ENCODE results near the gene SETD4. TPM values are rescaled to one million over a fixed set of nuclear protein-coding genes. Genes with fewer than 3 reads are reported as not detected.

The SETD4 gene
- total and polyA plus RNA-seq, 2 donors (not counting 1 experiment from before 2014, with no cell fraction given) = 10.7 to 17.2 TPM

- H2AFZ ChIP-seq (ENCODE audit: low read length) = no peak overlapping the region
- no peaks in the 10 kb centered on the region for H3K36me3 ChIP-seq (ENCODE audit: control insufficient read depth, insufficient read depth, low read length)
- no peaks in the 10 kb centered on the region for H3K4me1 ChIP-seq (ENCODE audit: control insufficient read depth, extremely low read depth, insufficient read depth, low read length)
- H4K20me1 ChIP-seq (ENCODE audit: control insufficient read depth, extremely low read depth, insufficient read depth, low read length) = no peaks in the 10 kb centered on the region
- DNase-seq (ENCODE audit: low read depth in 2 of 2) = no peak
- H3K79me2 ChIP-seq (ENCODE audit: control insufficient read depth, insufficient read depth, low read length) = no peaks in the 10 kb centered on the region
- no peaks in the 10 kb centered on the region for H3K27me3 ChIP-seq (ENCODE audit: control insufficient read depth, insufficient read depth, low read length)
- H3K27ac ChIP-seq (ENCODE audit: insufficient read depth, low read length) = no peak overlapping the region
- no peak overlapping the region for H3K4me3 ChIP-seq (replicated peaks in 1 of 4; ENCODE audit: control extremely low read depth in 1 of 4, insufficient read depth in 1 of 4, low read depth in 3 of 4, low read length in 4 of 4)
- no peak overlapping the region for H3K4me2 ChIP-seq (ENCODE audit: extremely low read depth, insufficient read depth, low read length)
- no peaks in the 10 kb centered on the region for H3K9me3 ChIP-seq (ENCODE audit: control insufficient read depth, insufficient read depth, low read depth, low read length)
- TF ChIP-seq, protein P1, sequence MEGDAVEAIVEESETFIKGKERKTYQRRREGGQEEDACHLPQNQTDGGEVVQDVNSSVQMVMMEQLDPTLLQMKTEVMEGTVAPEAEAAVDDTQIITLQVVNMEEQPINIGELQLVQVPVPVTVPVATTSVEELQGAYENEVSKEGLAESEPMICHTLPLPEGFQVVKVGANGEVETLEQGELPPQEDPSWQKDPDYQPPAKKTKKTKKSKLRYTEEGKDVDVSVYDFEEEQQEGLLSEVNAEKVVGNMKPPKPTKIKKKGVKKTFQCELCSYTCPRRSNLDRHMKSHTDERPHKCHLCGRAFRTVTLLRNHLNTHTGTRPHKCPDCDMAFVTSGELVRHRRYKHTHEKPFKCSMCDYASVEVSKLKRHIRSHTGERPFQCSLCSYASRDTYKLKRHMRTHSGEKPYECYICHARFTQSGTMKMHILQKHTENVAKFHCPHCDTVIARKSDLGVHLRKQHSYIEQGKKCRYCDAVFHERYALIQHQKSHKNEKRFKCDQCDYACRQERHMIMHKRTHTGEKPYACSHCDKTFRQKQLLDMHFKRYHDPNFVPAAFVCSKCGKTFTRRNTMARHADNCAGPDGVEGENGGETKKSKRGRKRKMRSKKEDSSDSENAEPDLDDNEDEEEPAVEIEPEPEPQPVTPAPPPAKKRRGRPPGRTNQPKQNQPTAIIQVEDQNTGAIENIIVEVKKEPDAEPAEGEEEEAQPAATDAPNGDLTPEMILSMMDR (conservative IDR thresholded peaks at IDR 0.05 in 1 of 2, IDR thresholded peaks at IDR 0.05 in 1 of 2; ENCODE audit: low read depth in 1 of 2, low read length in 2 of 2) = no peak
- TF ChIP-seq EZH2 (IDR thresholded peaks at IDR 0.05; ENCODE audit: low read length, missing control alignments) = no peak
- no peak overlapping the region for H3K9ac ChIP-seq (ENCODE audit: insufficient read depth, low read length)
Observed at GRCh38 chr21:36099000-36099399, 38.7 kb upstream of the SETD4 start.

GRCh38 chr21:36098182-36098532, 37.8 kb upstream of the SETD4 start:
- Histone ChIP-seq H3K9ac (ENCODE audit: insufficient read depth, low read length) (no peak overlapping the region), H2AFZ (ENCODE audit: low read length) (no peak overlapping the region), H4K20me1 (ENCODE audit: control insufficient read depth, extremely low read depth, insufficient read depth, low read length) (no peaks in the 10 kb centered on the region), H3K36me3 (ENCODE audit: control insufficient read depth, insufficient read depth, low read length) (no peaks in the 10 kb centered on the region), H3K9me3 (ENCODE audit: control insufficient read depth, insufficient read depth, low read depth, low read length) (no peaks in the 10 kb centered on the region), H3K27ac (ENCODE audit: insufficient read depth, low read length) (no peak overlapping the region), H3K4me3 (replicated peaks in 1 of 4; ENCODE audit: control extremely low read depth in 1 of 4, insufficient read depth in 1 of 4, low read depth in 3 of 4, low read length in 4 of 4) (no peak overlapping the region), H3K79me2 (ENCODE audit: control insufficient read depth, insufficient read depth, low read length) (no peaks in the 10 kb centered on the region), H3K4me2 (ENCODE audit: extremely low read depth, insufficient read depth, low read length) (no peak overlapping the region), H3K27me3 (ENCODE audit: control insufficient read depth, insufficient read depth, low read length) (no peaks in the 10 kb centered on the region), H3K4me1 (ENCODE audit: control insufficient read depth, extremely low read depth, insufficient read depth, low read length) (no peaks in the 10 kb centered on the region)
- TF ChIP-seq EZH2 (IDR thresholded peaks at IDR 0.05; ENCODE audit: low read length, missing control alignments) = no peak
- TF ChIP-seq, protein P1 (conservative IDR thresholded peaks at IDR 0.05 in 1 of 2, IDR thresholded peaks at IDR 0.05 in 1 of 2; ENCODE audit: low read depth in 1 of 2, low read length in 2 of 2) = no peak
- DNase-seq (ENCODE audit: low read depth in 2 of 2) = no peak

DNA sequence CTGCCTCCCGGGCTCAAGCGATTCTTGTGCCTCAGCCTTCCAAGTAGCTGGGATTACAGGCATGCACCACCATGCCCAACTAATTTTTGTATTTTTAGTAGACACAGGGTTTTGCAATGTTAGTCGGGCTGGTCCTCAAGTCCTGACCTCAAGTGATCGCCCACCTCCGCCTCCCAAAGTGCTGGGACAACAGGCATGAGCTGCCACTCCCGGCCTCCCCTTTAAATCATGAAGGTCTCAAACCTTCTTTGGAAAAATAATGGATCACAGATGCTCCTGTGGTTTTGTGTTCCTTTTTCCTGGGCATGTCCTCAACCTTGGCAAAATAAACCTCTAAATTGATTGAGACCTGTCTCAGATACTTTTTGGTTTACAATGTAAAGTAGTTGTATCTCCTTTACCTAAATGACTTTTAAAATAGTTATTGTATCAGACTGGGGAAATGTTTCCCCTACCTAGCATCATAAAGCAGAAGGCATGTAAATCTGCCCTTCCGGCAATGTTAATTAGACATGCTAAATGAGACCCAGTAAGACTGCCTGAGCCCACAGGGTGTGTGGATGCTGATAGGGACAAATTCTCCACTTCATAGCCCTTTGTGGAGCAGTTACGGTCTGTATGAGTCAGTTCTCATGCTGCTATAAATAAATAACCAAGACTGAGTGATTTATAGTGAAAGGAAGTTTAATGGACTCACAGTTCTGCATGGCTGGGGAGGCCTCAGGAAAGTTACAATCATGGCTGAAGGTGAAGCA, 37.3 kb upstream of the SETD4 start:
- Histone ChIP-seq H4K20me1 (ENCODE audit: control insufficient read depth, extremely low read depth, insufficient read depth, low read length) (no peaks in the 10 kb centered on the region), H2AFZ (ENCODE audit: low read length) (no peak overlapping the region), H3K79me2 (ENCODE audit: control insufficient read depth, insufficient read depth, low read length) (no peaks in the 10 kb centered on the region), H3K27me3 (ENCODE audit: control insufficient read depth, insufficient read depth, low read length) (no peaks in the 10 kb centered on the region), H3K4me2 (ENCODE audit: extremely low read depth, insufficient read depth, low read length) (no peak overlapping the region), H3K4me1 (ENCODE audit: control insufficient read depth, extremely low read depth, insufficient read depth, low read length) (no peaks in the 10 kb centered on the region), H3K36me3 (ENCODE audit: control insufficient read depth, insufficient read depth, low read length) (no peaks in the 10 kb centered on the region), H3K27ac (ENCODE audit: insufficient read depth, low read length) (no peak overlapping the region), H3K9me3 (ENCODE audit: control insufficient read depth, insufficient read depth, low read depth, low read length) (no peaks in the 10 kb centered on the region), H3K4me3 (replicated peaks in 1 of 4; ENCODE audit: control extremely low read depth in 1 of 4, insufficient read depth in 1 of 4, low read depth in 3 of 4, low read length in 4 of 4) (no peak overlapping the region), H3K9ac (ENCODE audit: insufficient read depth, low read length) (no peak overlapping the region)
- TF ChIP-seq, protein P1 (conservative IDR thresholded peaks at IDR 0.05 in 1 of 2, IDR thresholded peaks at IDR 0.05 in 1 of 2; ENCODE audit: low read depth in 1 of 2, low read length in 2 of 2) = no peak
- TF ChIP-seq EZH2 (IDR thresholded peaks at IDR 0.05; ENCODE audit: low read length, missing control alignments) = no peak
- DNase-seq (ENCODE audit: low read depth in 2 of 2) = peak; percentile 14 to 71
